HG03103 (cell line): ENCODE measurements around the gene SEMA5A.

Source experiments
- ATAC-seq: cut with Tn5 transposase; IDR thresholded peaks from one replicate; pipeline ENCODE4 v1.9.1; 2021; ENCODE audit warnings: low read depth; ENCODE audit not compliant: unreplicated experiment

Gene SEMA5A

DNA sequence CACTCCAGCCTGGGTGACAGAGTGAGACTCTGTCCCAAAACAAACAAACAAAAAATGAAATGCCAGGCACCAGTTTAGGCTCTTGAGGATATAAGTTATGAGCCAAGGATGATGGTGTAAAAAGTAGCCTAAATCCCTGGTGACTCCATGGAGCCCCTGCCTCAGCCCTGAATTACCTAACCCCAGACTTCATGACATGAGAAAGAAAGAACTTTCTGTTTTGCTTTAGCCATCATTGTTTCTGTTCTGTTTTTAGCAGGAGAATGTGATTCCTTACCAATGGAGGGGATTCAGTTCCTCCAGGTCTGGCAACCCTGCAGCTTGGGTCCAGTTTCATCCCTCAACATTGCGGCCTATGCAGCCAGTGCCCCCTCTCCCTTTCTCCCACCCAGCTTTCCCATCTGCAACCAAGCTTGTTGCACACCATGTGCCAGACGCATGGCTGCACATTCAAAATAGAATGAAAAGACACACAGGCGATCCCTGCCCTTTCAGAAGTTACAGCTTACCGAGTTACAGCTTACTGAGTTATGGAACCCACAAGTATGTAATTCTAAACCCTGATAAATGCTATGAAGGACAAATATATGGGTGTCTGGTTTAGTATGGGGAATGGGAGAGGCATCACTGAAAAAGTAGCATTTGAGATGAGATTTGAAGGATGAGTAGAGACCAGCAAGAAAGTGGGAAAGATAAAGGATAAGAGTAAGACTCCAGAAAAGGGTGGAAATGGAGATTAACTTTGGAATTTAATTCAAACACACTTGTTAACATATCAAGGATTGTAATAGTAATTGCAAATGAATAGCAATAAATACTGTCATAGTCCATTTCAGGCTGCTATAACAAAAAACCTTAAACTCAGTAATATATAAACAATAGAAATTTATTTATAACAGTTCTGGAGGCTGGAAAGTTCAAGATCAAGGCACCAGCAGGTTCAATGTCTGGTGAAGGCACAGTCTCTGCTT, 6.0 kb upstream of the SEMA5A start:
- ATAC-seq, result no peak

DNA sequence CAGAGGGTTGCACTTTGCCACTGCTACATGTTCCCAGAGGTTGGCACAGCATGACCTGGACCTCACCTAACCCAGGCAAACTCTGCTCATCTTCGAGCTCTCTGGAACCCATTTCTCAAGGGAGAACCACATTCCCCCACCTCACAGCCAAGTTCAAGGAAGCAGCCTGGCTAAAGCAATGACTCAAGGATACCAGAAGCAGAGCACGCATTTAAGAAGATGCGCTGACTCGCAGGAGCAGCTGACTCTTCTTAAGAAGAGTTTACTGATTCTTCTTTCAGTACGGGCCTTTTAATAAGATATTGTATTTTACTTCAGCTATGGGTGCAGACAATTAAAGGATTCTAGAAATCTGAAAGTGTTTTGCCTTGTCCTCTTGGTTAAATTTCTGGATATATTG, 4.1 kb upstream of the SEMA5A start:
- no peak for ATAC-seq

DNA sequence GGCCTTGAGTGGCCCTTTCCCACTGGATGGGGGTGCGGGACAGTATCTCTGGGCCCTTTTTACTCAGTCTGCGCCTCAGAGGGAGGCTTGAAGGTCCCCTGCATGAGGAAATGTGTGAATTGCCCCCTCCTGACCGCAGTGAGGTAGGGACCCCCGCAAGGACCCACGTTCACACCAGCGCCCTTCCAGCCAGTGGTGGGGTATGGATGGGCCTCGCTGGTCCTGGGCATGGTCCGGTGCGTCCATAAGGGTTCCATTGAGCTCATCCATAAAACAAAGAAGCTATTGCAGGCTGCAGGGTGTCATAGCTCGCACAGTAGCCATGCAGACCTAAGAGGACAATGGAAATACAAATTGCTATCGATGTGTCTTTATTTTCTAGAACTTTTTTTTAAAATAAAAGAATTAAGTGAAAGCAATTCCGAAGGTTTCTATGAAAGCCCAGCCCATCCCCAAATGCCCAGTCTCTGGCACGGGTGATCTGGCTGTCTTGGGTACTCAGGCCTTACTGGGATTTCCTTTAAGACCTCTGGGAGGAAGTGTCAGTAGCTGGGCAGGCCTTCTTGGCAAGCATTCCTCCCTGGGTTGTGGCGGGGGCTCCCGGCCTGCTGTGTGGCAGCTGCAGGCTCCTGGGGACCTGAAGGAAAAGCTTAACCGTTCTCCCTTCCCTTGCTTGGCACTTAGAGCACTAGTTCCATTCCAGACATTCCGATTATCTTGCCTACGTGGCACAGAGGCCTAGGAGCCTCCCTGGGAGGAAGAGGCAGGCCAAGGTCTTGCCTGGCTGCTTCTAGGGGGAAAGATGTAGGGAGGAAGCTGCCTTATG, 1.5 kb upstream of the SEMA5A start:
- no peak for ATAC-seq

DNA sequence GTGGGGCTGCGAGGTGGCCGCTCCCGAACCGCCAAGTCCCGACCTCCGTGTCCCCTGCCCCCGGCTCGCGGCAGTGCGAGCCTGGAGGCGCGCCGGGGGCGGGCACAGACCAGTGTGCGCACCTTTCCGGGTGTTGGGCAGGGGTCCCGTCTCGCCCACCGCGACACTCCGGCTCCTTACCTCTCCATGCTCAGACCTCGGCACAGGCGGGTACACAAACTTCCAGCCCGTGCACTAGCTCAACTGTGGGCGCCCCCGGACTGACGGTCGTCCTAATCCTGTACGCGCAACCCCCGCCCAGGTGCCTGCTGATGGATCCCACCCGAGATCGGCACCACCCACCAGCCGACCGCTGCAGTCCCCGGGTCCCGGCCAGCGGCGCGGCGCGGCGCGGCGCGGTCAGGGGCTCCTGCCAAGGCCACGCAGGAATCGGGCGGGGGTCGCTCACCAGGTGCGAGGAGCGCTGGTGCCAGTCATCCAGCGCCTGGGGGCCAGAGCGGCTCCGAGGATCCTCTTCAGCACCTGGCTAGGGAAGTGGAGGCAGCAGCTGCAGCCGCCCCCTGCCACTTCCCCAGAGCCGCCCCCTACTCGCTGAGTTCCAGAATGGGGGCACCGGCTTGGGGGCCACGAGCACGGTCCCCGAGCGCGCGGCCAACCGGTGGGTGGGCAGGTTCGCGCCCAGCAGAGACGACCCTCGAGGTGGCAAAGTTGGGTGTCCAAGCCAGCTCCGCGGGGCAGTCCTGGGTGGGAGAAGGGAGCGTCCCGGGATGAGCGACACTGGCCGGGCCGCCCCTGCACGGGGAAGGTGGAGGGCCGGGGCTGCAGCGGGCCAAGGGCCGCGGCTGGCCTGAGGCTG, 511 bp downstream of the SEMA5A start:
- no peak for ATAC-seq

DNA sequence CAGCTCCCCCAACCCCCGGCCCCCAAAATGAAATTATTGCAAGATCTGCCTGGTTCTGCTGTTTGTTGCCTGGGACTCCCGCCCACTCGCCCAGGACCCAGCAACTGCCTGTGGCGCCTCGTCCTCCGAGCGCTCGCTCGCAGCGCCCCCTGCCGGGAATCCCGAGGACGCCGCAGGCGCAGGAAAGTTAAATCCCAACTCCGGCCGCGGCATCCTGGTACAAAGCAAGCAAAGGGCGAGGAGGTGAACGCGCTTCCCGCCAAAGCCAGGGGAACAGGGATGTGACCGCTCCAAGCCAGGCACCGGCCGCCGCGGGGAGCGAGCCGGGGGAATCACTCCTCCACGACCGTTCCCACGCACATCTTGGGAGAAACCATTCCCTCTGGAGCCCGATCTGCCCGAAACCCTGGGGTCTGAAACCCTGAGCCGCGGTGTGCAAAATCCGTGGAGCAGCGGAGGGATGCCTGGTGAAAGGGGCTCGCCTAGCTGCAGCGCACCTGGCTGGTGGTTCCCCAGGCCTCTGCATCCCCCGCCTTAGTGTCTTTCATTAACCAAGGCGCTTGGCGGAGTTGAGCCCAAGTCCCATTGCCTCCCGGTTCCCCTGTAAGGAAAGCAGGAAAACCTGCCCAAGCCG, 1.3 kb downstream of the SEMA5A start:
- ATAC-seq, result peak; percentile 70

DNA sequence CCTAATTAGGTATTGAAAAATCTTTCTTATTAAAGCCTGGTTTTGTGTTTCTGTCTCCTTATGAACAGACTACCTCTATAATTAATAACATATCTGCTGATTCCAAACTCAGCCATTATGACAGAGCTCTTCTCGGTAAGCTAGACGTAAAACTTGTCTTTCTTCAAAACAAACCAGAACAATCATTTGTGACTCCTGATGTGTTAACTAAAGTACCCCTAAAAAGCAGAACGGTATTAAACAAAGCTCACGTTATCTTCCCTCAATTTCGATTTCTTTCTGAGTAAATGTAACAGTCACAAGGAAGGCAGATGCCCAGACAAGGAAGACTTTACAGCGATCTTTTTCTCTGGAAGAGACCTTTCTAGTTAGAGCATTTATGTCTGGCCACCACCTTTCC, 1.8 kb downstream of the SEMA5A start:
- no peak for ATAC-seq

DNA sequence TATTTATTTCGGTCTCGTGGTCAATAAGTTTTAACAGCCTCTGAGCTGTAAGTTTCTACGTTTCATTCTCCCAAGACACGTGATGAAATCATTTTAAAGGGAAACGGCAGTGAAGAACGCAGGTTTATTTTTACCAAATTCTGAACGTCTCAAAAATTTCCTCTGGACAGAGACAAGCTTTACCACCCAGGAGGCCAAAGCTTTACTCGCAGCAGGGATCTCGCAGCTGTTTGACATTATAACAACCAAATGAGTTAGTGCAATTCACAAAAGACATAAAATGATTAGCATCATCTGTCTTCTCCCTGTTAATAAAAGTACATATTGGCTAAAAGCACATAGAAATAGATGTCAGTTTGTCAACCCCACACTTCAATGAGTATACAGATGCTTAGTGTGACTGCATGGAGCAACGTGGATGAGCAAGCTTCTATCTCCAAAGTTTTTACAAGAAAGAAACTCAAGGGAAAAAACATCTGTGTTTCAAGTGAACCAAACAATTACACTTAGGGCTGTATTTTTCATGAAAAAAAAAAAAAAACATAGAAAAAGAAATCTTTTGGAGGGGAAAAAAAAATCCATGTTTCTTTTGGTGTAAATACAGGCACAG, 2.5 kb downstream of the SEMA5A start:
- ATAC-seq, result no peak

DNA sequence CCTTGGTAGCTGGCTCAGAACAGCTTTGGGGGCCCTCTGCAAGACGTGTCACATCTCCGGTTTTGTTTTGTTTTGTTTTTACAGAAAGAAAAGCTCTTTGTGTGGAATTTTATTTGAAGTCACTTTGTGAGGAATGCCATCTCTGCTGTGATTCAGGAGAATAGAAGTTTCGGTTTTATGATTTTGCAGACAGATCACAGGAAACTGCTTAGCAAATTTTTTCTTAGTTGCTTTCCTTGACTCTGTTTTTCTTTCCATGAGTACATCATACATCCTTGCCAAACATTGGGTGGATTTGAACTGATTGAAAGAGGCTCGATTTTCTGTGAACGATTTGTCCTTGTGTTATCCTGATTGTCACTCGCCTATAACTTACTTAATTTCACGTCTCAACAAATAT, 5.1 kb downstream of the SEMA5A start:
- no peak for ATAC-seq

DNA sequence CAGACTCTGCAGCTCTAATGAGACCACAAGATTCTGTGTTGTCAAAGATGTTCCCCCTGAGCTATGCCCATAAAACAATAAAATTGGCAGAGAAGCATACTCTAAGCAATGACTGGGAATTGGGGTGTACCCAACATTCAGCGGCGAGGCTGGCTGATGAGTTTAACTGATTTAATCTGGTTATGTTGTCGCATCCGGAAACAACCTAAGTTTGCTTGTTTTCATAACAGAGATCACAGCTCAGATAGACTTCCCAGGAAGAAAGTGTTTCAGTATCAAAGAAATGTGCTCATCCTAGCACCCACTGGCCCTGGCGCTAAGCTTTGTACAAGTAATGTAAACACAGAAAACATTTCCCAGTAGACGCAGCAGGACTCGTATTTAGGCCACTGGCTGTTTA, 7.4 kb downstream of the SEMA5A start:
- no peak for ATAC-seq

DNA sequence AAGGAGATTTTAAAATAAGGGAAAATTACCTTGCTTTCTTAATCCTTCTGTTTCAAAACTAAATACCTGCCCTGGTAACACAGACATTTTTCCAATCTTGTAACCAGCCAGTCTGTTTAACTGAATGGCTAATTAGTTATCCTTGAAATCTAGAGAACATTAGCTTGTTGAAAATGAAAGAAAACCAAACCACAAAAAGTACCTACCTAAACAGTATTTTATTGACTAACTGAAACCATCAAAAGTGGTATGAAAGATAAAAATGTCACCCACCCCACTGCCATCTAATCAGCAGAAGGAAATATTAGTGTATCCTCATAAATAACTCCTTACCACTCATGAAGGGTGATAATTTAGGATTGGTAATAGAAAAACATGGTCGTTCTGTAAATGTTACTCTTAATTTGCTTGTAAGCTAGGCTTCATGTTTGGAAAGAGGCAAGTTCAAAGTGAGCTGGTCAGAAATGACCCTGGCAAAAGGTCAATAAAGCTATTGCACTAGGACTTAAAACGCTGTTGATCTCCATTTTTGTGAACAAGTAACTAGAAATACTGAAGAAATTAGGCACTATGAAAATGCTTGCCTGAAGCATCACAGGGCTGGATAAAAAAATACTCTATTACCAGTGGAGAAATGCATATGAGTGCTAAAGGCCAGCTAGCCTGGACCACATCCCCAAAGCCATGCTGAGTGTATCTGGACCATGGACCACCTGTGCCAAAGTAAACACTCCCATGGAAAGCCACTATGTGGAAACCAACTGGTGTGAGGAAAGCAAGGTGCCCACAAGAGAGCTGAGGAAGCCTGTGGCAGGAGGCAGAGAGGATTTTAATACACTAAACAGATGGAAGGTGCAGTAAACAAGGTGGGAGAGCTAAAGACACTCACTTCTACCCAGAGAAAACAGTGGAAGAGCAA, 8.4 kb downstream of the SEMA5A start:
- no peak for ATAC-seq

DNA sequence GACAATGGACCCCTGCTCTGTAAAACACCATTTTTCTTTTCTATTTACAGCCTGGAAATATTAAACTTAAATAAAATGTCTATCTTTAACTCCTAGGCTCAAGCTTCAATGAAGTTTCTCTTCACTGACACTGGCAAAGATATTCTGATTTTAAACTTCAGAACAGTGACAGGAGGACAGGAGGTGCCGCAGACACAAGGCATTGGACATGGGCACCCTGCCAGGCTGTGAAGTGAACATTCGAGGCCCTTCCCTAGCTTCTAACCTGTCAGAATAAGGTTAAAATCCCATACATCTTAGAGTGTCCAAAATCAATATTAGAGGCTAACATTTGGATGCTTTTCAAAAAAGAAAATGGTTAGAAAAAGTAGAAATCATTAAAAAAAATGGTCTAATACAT, 9.2 kb downstream of the SEMA5A start:
- ATAC-seq, result no peak

DNA sequence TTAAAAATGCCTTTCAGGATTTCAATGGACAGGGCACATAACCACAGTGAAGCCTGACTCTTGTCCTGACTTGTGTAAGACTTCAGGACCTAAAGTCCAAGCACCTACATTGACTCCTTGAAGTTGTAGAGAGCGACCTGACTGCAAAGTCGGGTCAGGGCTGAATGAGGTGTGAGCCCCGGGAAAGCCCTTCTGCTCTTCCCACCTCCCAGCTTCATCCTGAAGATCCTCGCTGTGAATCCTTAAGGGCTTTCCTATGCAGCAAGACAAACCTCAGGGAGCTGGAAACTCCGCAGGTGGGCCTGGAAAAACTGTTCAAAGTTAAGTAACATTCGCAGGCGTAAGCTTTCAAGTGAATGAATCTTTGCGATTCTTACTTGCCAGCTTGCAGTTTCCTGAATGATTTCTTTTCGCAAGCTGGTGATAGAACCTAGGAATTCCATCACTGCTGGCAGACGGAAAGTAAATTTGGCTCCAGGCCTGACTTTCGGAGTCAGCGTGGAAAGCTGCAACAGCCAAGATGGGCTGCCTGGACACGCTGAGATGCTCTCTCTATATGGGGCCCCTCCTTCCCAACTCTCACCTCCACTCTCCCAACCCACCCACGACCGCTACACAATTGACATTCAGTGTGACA, 10.9 kb downstream of the SEMA5A start:
- ATAC-seq, result no peak

DNA sequence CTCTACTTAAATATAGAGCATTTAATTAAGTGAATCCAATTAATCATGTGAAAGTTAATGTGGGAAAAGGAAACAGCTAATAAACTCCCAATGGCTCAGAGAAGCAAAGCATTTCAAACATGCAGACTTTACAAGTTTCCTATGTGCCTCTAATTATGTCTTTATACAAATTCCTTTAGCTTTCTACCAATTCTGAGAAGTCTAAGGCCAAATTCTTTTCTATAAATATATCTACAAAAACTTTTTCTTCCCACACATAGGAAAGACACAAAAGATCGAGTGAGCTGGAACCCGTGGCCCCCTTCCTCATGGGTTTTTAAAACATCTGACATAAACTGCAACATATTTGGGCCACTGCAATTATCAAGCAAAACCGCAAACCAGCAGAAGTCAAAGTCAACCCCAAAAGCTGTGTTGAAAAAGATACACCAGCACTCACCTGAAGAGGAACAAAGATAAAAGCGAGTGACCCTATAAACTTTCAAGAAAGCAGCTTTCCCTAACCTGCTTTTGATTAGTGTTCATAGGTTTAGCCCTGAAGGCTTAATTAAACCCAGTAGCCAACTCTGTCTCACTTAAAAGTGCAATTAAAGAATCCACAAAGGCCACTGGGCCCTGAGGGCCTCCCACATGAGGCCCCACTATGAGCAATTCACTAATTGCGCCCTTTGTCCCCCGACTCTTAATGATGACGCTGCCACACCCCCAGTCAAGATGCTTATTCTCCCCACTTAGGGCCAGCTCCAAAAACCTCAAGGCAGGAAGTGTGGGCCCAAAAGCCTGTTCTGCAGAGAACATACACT, 12.1 kb downstream of the SEMA5A start:
- ATAC-seq, result no peak

DNA sequence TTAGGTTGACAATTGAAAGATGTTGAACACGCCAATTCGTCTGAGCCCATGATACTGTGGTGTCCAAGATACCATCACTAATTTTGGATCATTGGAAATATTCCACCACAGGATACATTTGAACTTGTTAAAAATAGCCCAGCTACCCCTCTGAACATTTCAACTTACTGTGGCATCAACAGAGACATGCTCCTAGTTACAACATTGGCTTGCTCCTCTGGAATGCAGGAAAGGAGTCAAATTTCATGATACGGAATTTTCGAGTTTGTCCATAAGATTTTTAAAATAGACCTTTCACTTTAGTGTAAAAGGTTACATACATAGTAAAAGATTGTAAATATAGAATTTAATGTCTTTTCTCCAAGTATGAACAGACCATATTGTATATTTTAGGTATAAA, 12.8 kb downstream of the SEMA5A start:
- ATAC-seq, result no peak

DNA sequence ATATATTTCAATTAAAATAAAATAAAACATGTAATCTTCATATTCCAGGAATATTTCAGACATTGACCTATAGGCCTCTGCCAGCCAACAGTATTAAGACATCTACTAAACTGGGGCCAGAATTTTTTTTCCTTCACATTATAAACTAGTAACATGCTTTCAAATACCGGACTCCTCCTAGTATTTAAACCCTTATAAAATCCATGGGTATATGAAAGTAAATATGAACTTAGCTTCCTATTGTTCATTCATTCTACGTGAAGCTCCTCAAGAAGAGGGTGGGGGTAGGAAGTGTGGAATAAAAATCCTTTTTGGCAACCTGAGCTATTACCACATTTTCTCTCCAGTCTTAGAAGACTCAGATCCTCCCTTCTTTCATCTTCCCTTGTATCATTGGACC, 16.4 kb downstream of the SEMA5A start:
- ATAC-seq, result no peak

DNA sequence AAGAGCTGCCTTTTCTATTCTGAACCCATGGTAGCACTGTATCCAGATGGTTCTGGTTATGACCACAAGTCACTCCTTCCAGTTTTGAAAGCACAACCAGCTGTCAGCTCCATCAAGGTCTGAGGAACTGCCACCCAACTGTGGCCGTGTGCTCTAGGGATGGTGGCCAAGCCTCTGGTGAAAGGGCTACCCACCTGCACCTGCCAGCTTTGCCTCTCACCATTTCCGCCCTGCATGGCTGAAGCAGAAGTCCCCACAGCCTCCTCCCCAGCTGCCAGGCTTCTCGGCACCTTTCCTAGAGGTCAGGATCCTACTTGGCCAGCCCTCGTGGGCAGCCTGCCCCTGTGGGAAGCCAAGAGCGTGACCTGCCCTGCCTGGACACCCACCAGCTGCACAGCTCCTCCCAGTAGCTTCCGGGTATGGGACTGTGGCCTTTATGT, 16.8 kb downstream of the SEMA5A start:
- no peak for ATAC-seq

DNA sequence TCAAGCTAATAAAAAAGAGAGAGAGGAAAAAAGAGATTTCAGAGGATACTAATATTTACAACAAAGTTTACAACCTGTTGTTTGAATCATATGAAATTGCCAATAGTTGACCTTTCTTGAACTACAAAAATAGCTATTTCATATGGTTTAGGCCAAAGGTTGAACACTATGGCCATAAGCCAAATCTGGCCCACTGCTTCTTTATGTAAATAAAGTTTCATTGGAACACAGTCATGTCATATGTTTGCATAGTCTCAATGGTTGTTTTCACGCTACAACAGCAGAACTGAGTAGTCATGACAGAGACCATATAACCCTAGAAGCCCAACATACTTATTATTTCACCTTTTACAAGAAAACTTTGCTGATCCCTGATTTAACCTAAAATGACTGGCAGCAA, 20.9 kb downstream of the SEMA5A start:
- no peak for ATAC-seq
